ENCODE measurements around the gene TTC9C. TPM values are rescaled to one million over a fixed set of nuclear protein-coding genes. Genes with fewer than 3 reads are reported as not detected.

Gene TTC9C
- total RNA-seq, 1 experiment from 2014 or later: 48.7 TPM

GRCh38 chr11:62755086-62755615, 26.9 kb downstream of the TTC9C start (continued):
- TF ChIP-seq ZNF281 (CRISPR knock-in tag; IDR thresholded peaks at IDR 0.05) (no peak), PRRX2 (CRISPR knock-in tag; IDR thresholded peaks at IDR 0.05) (no peak), E2F4 (CRISPR knock-in tag; IDR thresholded peaks at IDR 0.05; ENCODE audit: borderline replicate concordance, low read depth) (no peak), NFATC4 (CRISPR knock-in tag; IDR thresholded peaks at IDR 0.05) (no peak), SOX15 (CRISPR knock-in tag; IDR thresholded peaks at IDR 0.05) (no peak), ZNF396 (CRISPR knock-in tag; IDR thresholded peaks at IDR 0.05; ENCODE audit: borderline replicate concordance) (no peak)
- TF ChIP-seq, protein P1, sequence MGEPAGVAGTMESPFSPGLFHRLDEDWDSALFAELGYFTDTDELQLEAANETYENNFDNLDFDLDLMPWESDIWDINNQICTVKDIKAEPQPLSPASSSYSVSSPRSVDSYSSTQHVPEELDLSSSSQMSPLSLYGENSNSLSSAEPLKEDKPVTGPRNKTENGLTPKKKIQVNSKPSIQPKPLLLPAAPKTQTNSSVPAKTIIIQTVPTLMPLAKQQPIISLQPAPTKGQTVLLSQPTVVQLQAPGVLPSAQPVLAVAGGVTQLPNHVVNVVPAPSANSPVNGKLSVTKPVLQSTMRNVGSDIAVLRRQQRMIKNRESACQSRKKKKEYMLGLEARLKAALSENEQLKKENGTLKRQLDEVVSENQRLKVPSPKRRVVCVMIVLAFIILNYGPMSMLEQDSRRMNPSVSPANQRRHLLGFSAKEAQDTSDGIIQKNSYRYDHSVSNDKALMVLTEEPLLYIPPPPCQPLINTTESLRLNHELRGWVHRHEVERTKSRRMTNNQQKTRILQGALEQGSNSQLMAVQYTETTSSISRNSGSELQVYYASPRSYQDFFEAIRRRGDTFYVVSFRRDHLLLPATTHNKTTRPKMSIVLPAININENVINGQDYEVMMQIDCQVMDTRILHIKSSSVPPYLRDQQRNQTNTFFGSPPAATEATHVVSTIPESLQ (CRISPR knock-in tag; IDR thresholded peaks at IDR 0.05): no peak

DNA sequence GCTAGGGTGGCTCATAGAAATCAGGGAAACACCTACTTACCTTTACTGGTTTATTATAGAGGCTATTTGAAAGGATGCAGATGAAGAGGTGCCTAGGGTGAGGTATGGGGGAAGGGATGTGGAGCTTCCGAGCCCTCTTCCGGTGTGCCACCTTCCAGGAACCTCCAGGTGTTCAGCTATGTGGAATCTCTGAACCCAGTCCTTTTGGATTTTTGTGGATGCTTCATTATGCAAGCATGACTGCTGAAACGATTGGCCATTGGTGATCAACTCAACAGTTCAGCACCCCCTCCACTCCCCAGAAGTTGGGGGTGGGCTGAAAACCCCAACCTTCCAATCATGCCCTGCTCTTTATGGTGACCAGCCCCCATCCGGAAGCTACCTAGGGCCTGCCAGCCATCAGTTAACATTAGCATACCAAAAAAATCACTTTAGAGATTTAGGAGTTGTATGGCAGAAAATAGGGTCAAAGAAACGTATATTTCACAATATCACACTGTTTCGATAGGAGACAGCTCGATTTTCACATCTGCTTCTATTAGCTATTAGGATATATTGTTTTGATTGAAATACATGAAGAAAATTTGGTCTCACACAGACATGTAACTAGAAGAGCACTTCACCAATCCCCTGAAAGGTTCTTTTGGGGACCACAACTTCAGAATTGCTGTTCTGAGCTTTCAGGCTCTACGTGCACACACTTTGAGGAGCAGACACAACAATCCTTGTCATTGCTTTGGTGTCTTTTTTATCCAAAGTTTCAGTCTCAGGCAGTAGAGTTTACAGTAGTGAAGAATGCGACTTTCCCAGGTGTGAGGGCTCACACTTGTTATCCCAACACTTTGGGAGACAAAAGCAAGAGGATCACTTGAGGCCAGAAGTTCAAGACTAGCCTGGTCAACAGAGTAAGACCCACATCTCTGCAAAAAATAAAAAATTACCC, 29.8 kb downstream of the TTC9C start:
- Mint-ChIP-seq H3K9me3 (no peaks in the 10 kb centered on the region), H3K27ac (peak overlapping the region; percentile 98), H3K4me1 (peaks cover 44% of the 10 kb centered on the region), H3K36me3 (peaks cover 13% of the 10 kb centered on the region), H3K4me3 (peak overlapping the region; percentile 91), H3K27me3 (ENCODE audit: low read depth) (no peaks in the 10 kb centered on the region; the same call in 1 of the 2 replicates)
- DNase-seq (ENCODE audit: low spot score) (peak; percentile 78), ATAC-seq (peak; percentile 50)
- ChIA-PET POLR2A (interaction anchor here (0.5 to 3.4 kb wide), 13 partner anchors 10 to 98 kb away, joined by 3 to 14 read pairs (median 5); partner anchors contain the start of genes C11orf98, CSKMT, HNRNPUL2 and TAF6L), CTCF (interaction anchor here (0.6 to 5.4 kb wide), 9 partner anchors 12 to 1161 kb away, joined by 3 to 66 read pairs (median 4); partner anchors contain the start of genes C11orf98, CSKMT, HNRNPUL2 and STX5)
- 0 out of 2 replicates have a peak, but pooled peaks have one; percentile 32 for TF ChIP-seq AFF4 (CRISPR knock-in tag; IDR thresholded peaks at IDR 0.05; ENCODE audit: borderline replicate concordance)
- TF ChIP-seq, protein P2, sequence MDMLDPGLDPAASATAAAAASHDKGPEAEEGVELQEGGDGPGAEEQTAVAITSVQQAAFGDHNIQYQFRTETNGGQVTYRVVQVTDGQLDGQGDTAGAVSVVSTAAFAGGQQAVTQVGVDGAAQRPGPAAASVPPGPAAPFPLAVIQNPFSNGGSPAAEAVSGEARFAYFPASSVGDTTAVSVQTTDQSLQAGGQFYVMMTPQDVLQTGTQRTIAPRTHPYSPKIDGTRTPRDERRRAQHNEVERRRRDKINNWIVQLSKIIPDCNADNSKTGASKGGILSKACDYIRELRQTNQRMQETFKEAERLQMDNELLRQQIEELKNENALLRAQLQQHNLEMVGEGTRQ (CRISPR knock-in tag; IDR thresholded peaks at IDR 0.05): 0 out of 2 replicates have a peak, but pooled peaks have one; percentile 8
- TF ChIP-seq EMX1 (CRISPR knock-in tag; IDR thresholded peaks at IDR 0.05): no peak
- peak; percentile 35; the same call in 1 of the 2 replicates for TF ChIP-seq TEAD1 (CRISPR knock-in tag; IDR thresholded peaks at IDR 0.05)
- TF ChIP-seq SP1 (CRISPR knock-in tag; conservative IDR thresholded peaks at IDR 0.05): peak; percentile 69
- TF ChIP-seq NFE2L1 (CRISPR knock-in tag; IDR thresholded peaks at IDR 0.05): 0 out of 2 replicates have a peak, but pooled peaks have one; percentile 31
- 0 out of 2 replicates have a peak, but pooled peaks have one; percentile 41 for TF ChIP-seq ZNF121 (CRISPR knock-in tag; IDR thresholded peaks at IDR 0.05)
- peak; percentile 46; the same call in 1 of the 2 replicates for TF ChIP-seq NFYB (CRISPR knock-in tag; conservative IDR thresholded peaks at IDR 0.05; ENCODE audit: low read depth)
- TF ChIP-seq, protein P3, sequence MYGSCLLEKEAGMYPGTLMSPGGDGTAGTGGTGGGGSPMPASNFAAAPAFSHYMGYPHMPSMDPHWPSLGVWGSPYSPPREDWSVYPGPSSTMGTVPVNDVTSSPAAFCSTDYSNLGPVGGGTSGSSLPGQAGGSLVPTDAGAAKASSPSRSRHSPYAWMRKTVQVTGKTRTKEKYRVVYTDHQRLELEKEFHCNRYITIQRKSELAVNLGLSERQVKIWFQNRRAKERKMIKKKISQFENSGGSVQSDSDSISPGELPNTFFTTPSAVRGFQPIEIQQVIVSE (CRISPR knock-in tag; IDR thresholded peaks at IDR 0.05; ENCODE audit: borderline replicate concordance): no peak
- 0 out of 2 replicates have a peak, but pooled peaks have one; percentile 61 for TF ChIP-seq ZNF512 (CRISPR knock-in tag; IDR thresholded peaks at IDR 0.05; ENCODE audit: borderline replicate concordance)
- peak; percentile 44; the same call in 1 of the 2 replicates for TF ChIP-seq FOXK1 (CRISPR knock-in tag; IDR thresholded peaks at IDR 0.05)
- 0 out of 2 replicates have a peak, but pooled peaks have one; percentile 39 for TF ChIP-seq MYBL2 (CRISPR knock-in tag; IDR thresholded peaks at IDR 0.05)
- peak; percentile 90 for TF ChIP-seq ETV6 (CRISPR knock-in tag; IDR thresholded peaks at IDR 0.05)
